ENCODE data around the gene FOXD4L5. TPM values are rescaled to one million over a fixed set of nuclear protein-coding genes. Genes with fewer than 3 reads are reported as not detected.
"Not testable (repeated sequence)": the region's sequence is repeated elsewhere in the genome, so short reads cannot be mapped to it uniquely, and the experiment has no call there.

FOXD4L5 gene
- under 1 TPM in 1 of 3 donors, not detected in 2; 0.29 TPM for total RNA-seq

GRCh38 chr9:65285109-65285508 lies at the start of gene FOXD4L5:
TSS of gene FOXD4L5 (minus strand) at chr9:65285209. CDS start at chr9:65284377, 832 bp downstream.
- H3K36me3 ChIP-seq; intact Hi-C loops (cut with DNase I; ENCODE audit: low total_unique reads): not testable (repeated sequence)

GRCh38 chr9:65283943-65284342 lies 1.1 kb downstream of the FOXD4L5 start:
- H3K9me3 ChIP-seq; H3K36me3 ChIP-seq; H3K4me1 ChIP-seq; H3K27me3 ChIP-seq; H3K4me3 ChIP-seq; H3K27ac ChIP-seq; intact Hi-C loops (cut with DNase I; ENCODE audit: low total_unique reads): not testable (repeated sequence)
- peak in 1 of 2 donors; percentile 7 for DNase-seq (ENCODE audit: low spot score in 2 of 2)

More at GRCh38 chr9:65285109-65285508, at the start of gene FOXD4L5:
- H3K9me3 ChIP-seq; H3K27me3 ChIP-seq; H3K4me3 ChIP-seq; H3K4me1 ChIP-seq; H3K27ac ChIP-seq; DNase-seq (ENCODE audit: low spot score in 2 of 2): not testable (repeated sequence)

- H3K36me3 ChIP-seq; DNase-seq (ENCODE audit: low spot score in 2 of 2); intact Hi-C loops (cut with DNase I; ENCODE audit: low total_unique reads); H3K27me3 ChIP-seq; H3K9me3 ChIP-seq; H3K27ac ChIP-seq; H3K4me3 ChIP-seq; H3K4me1 ChIP-seq: not testable (repeated sequence)
Observed at GRCh38 chr9:65282976-65283375, 2.0 kb downstream of the FOXD4L5 start.
